GM19023 (cell line): ENCODE measurements around the gene GATD1.

ENCODE experiments used
- ATAC-seq: cut with Tn5 transposase; IDR thresholded peaks from one replicate; pipeline ENCODE4 v1.9.1; 2021; ENCODE audit warnings: mild to moderate bottlenecking, moderate library complexity; ENCODE audit not compliant: unreplicated experiment

Gene GATD1

DNA sequence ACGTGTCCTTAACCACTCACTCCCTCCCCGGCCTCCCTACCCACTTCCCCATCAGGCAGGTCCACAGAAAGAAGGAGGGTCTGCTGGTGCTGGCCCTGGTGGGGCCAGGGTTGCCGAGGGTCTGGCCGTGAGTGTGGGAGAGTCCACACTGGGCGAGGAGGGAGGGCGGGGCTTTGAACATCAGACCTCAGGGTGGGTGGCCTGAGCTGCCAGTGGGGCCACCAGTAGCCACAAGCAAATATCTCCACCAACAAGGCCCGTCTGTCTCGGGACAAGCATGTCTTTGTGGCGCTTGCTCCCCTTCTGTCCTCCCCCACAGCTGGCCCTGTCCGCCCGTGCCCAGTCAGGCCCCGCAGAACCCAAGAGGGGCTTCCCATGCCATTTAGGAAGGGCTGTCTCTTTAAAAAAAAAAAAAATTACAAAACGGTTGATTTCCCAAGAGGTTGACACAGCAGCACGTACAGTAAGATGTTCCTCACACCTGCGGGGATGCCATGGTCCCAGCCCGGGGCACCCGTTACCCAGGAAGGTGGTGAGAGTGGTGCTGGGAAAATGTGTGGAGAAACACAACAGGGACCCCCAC is 47.7 kb downstream of the GATD1 start:
- no peak for ATAC-seq

DNA sequence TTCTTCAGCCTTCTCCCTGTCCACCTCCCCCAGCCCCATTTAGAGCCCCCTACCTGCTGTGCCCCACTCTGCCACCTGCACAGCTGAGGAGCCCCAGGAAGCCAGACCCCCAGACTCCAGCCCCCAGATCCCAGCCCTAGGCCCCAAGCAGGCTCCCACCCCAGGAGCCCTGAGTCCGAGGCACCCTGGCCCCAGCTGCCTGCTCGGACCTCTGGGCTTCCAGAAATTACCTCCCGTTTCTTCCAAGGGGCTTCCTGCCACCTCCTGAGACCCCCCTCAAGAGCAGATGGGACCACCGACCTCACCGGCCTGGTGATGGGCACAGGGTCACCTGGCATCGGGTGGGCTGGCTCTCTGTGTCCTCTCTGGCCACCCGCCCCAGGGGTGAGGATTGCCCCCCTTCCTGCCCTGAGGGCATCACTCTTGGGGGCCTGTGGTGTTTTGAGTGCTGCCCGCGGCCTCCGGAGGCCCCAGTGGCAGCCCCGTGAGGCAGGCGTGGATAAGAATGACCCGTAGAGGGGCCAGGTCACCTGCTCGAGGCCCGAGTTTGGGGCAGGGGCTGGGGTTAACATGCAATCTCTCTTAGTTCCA is 48.3 kb downstream of the GATD1 start:
- no peak for ATAC-seq

GRCh38 chr11:727859-728748 is 49.2 kb downstream of the GATD1 start:
- no peak for ATAC-seq

DNA sequence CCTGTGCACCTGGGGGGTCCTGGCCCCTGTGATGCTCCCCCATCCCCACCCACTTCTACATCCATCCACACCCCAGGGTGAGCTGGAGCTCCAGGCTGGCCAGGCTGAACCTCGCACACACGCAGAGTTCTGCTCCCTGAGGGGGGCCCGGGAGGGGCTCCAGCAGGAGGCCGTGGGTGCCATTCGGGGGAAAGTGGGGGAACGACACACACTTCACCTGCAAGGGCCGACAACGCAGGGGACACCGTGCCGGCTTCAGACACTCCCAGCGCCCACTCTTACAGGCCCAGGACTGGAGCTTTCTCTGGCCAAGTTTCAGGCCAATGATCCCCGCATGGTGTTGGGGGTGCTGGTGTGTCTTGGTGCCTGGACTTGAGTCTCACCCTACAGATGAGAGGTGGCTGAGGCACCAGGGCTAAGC is 50.0 kb downstream of the GATD1 start:
- ATAC-seq = no peak

- no peak for ATAC-seq
Observed at GRCh38 chr11:726278-727220, 50.7 kb downstream of the GATD1 start.

DNA sequence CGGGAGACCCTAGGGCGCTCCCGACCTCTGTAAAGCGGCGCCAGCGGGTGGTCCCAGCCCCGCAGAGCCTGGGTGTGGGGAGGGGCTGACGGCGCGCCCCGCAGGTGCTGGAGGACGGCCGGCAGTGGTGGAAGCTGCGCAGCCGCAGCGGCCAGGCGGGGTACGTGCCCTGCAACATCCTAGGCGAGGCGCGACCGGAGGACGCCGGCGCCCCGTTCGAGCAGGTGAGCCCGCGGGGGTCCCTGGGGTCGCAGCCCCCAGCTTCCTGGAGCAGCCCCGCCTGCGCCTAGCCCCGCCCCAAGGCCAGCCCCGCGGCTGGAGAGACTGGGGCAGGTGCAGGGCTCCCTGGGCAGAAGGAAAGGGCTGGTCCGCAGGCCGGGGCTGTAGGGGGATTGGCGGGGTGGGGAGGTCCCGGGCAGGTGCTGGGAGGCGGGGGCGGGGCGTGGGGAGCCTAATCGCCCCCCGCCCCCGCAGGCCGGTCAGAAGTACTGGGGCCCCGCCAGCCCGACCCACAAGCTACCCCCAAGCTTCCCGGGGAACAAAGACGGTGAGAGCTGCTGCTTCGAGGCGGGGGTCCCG is 51.6 kb downstream of the GATD1 start:
- no peak for ATAC-seq

GRCh38 chr11:724778-725386 is 52.4 kb downstream of the GATD1 start:
- no peak for ATAC-seq

GRCh38 chr11:724049-724777 is 53.1 kb downstream of the GATD1 start:
- ATAC-seq = no peak

DNA sequence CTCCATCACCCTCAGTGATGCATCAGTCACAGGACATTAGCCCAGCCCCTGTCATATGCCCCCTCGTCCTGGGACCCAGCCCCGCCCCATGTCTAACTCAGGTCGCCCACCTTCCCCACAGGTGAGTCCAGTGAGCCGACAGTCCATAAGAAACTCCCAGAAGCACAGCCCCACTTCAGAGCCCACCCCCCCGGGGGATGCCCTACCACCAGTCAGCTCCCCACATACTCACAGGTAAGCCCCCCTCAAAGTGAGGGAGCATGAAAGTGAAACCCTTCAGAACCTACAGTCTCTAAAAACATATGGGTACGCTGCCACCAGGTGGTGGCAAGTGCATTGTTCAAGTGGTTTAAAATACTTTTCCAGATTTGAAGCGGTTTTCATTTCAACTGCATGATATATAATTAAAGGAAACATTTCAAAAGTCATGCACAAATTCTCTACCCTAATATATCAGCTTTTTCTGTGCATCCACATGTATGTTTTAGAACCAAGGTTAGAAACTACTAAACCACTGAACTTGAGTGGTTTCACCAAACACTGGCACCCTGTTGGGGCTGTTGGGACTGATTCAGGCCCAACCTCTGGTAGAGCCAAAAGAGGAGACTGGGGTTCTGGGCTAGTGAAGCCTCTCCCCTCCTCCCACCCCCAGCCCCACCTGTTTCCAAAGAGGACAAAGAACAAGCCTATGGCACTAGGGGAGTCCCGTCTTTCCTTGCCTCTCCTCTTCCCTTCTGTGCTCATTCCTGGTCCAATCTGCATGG is 54.0 kb downstream of the GATD1 start:
- ATAC-seq = no peak

GRCh38 chr11:722346-722811 is 54.9 kb downstream of the GATD1 start:
- ATAC-seq = no peak

GRCh38 chr11:721741-722345 is 55.4 kb downstream of the GATD1 start:
- no peak for ATAC-seq

DNA sequence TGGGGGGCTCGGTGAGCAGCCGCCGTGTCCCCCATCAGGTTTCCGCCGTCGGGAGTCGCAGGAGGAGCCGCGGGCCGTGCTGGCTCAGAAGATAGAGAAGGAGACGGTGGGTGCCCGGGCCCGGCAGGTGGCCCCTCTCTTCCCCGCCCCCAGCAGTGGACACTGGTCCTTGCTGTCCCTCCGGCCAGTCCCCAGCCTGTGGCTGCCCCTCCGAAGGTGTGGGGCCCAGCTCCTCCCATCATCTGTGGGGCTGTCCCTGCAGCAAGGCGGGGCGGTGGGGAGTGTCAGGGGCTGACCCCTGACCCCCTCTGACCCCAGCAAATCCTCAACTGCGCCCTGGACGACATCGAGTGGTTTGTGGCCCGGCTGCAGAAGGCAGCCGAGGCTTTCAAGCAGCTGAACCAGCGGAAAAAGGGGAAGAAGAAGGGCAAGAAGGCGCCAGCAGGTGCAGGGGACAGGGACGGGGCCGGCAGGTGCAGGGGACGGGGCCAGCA is 56.0 kb downstream of the GATD1 start:
- ATAC-seq = no peak

- no peak for ATAC-seq
Observed at GRCh38 chr11:720642-721246, 56.5 kb downstream of the GATD1 start.

- no peak for ATAC-seq
Observed at GRCh38 chr11:720017-720641, 57.2 kb downstream of the GATD1 start.

GRCh38 chr11:719214-720016 is 57.9 kb downstream of the GATD1 start:
- no peak for ATAC-seq
